ENCODE results near the gene PPIL4. TPM values are rescaled to one million over a fixed set of nuclear protein-coding genes. Genes with fewer than 3 reads are reported as not detected.

Gene PPIL4
- total and polyA plus RNA-seq, 2 donors (not counting 3 experiments of a cell fraction or from before 2014, with no cell fraction given): 2.2 to 27.8 TPM

GRCh38 chr6:149566410-149567193 is 20.8 kb upstream of the PPIL4 start:
- peak; percentile 68 for DNase-seq (ENCODE audit: low read depth, low spot score)
- Histone ChIP-seq H3K9me1 (replicated peaks; ENCODE audit: control insufficient read depth, extremely low read depth, insufficient read depth, low read length) (no peaks in the 10 kb centered on the region), H3K27ac (ENCODE audit: insufficient read depth, low read depth, low read length) (peak overlapping the region; percentile 82), H3K4me3 (replicated peaks in 1 of 3; ENCODE audit: insufficient read depth in 1 of 3, low read depth in 1 of 3, low read length in 3 of 3) (peak overlapping the region; percentile 69 to 93 (median 75)), H4K20me1 (replicated peaks; ENCODE audit: control insufficient read depth, extremely low read depth, insufficient read depth, low read length) (no peaks in the 10 kb centered on the region), H3K36me3 (ENCODE audit: control insufficient read depth in 2 of 2, extremely low read depth in 1 of 2, insufficient read depth in 2 of 2, low read length in 2 of 2) (no peaks in the 10 kb centered on the region), H3K9ac (replicated peaks; ENCODE audit: extremely low read depth, insufficient read depth, low read length) (peak overlapping the region; percentile 87), H3K9me3 (replicated peaks; ENCODE audit: control insufficient read depth, insufficient read depth, low read length) (no peaks in the 10 kb centered on the region), H3K4me2 (ENCODE audit: insufficient read depth, low read length) (peak overlapping the region; percentile 36), H3K4me1 (ENCODE audit: control insufficient read depth, extremely low read depth, insufficient read depth, low read length) (peaks cover 16% of the 10 kb centered on the region), H2AFZ (ENCODE audit: low read depth, low read length) (peak overlapping the region; percentile 67), H3K27me3 (ENCODE audit: control insufficient read depth in 2 of 2, insufficient read depth in 2 of 2, low read length in 2 of 2) (no peaks in the 10 kb centered on the region), H3K79me2 (ENCODE audit: control insufficient read depth, insufficient read depth, low read length) (peaks cover 19% of the 10 kb centered on the region)
- CTCF ChIA-PET: interaction anchor here (0.6 to 1.9 kb wide), 7 partner anchors 9 to 1840 kb away, joined by 3 to 13 read pairs (median 5); partner anchors contain the start of genes LATS1 and PPIL4
- intact Hi-C loops (cut with micrococcal nuclease) (loop anchor here (1.0 to 5.0 kb wide), 6 partner anchors 20 to 503 kb away; partner anchors contain the start of genes KATNA1, LATS1, LRP11 and PPIL4), dilution Hi-C loops (cut with MboI; ENCODE audit: extremely low pct_ligation_motif_present, low sequenced_read_pairs) (no loop called here)
- POLR2A ChIA-PET: interaction anchor here (0.6 to 1.2 kb wide), 2 partner anchors 17 to 186 kb away, joined by 3 to 4 read pairs; no protein-coding TSS in a partner anchor
- FAIRE-seq: peak; percentile 54
- BruUV-seq (replicated peaks): TSS peak; percentile 78
- no peak for TF ChIP-seq EZH2 (IDR thresholded peaks at IDR 0.05; ENCODE audit: borderline replicate concordance, low read depth, low read length, severe bottlenecking)
- TF ChIP-seq JUN (IDR thresholded peaks at IDR 0.05; ENCODE audit: borderline replicate concordance, insufficient read depth, insufficient read length, low read depth): no peak
- TF ChIP-seq FOS (IDR thresholded peaks at IDR 0.05; ENCODE audit: borderline replicate concordance, insufficient read depth, low read length): no peak
- no peak for TF ChIP-seq MYC (IDR thresholded peaks at IDR 0.05; ENCODE audit: low read depth, low read length)
- TF ChIP-seq CTCF (IDR thresholded peaks at IDR 0.05; ENCODE audit: extremely low read depth in 1 of 2, insufficient read depth in 1 of 2, low read depth in 1 of 2, low read length in 2 of 2): no peak
- no peak for TF ChIP-seq MAX (IDR thresholded peaks at IDR 0.05; ENCODE audit: insufficient read depth, insufficient read length)
- no peak for TF ChIP-seq GATA2 (IDR thresholded peaks at IDR 0.05; ENCODE audit: insufficient read depth, insufficient read length, low read depth, low read length)
- no peak for TF ChIP-seq POLR2AphosphoS5 (IDR thresholded peaks at IDR 0.05; ENCODE audit: insufficient read depth, low read depth, low read length)
- TF ChIP-seq POLR2A (IDR thresholded peaks at IDR 0.05; ENCODE audit: low read depth, low read length): no peak
